GM13977 (cell line): ENCODE results near the gene AUH.

Experiments used
- DNase-seq: peaks from one replicate; pipeline ENCODE4 v3.0.0; 2012; ENCODE audit warnings: low spot score
- CTCF ChIP-seq: IDR thresholded peaks from 2 replicates; pipeline ENCODE4 v1.5.1; 2012; ENCODE audit warnings: mild to moderate bottlenecking, control low read depth; ENCODE audit not compliant: insufficient read depth; ENCODE audit errors: extremely low read depth, missing control alignments
- in situ Hi-C: fragments of 300-500 bp; cut with MboI; formaldehyde crosslinking; loops from one replicate; pipeline ENCODE4 v1.12.0; 2022; ENCODE audit warnings: low sequenced_read_pairs, low pct_unique_long_range_greater_than_20kb, mixed read lengths, inconsistent platforms; ENCODE audit not compliant: unreplicated experiment

The AUH gene

DNA sequence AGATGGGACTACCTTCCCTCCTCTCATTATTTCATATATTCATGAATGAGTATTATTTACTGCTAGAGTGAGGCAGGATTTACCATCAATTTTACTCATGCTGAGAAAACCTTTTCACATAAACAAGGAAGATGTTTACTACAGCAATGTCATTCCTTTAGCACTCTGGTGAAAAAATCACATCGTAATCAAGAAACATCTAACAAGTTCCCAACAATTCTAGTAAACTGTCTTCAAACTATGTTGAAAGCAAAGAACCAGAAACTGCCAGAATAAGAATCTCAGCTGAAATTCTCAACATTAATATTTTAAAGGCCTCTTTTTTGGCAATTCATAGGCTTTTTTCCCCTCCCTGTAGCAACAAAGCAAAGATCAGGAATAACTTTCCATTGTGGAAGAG lies 28.2 kb downstream of the AUH start:
- in situ Hi-C loops: no loop called here

GRCh38 chr9:91332546-91333231 lies 29.0 kb downstream of the AUH start:
- no peak for DNase-seq
- in situ Hi-C loops: no loop called here
- TF ChIP-seq CTCF: no peak

More for the DNA sequence above, 28.2 kb downstream of the AUH start:
- DNase-seq: no peak
- TF ChIP-seq CTCF: no peak

GRCh38 chr9:91331849-91332248 lies 29.9 kb downstream of the AUH start:
- in situ Hi-C loops: no loop called here
- TF ChIP-seq CTCF: no peak
- no peak for DNase-seq

DNA sequence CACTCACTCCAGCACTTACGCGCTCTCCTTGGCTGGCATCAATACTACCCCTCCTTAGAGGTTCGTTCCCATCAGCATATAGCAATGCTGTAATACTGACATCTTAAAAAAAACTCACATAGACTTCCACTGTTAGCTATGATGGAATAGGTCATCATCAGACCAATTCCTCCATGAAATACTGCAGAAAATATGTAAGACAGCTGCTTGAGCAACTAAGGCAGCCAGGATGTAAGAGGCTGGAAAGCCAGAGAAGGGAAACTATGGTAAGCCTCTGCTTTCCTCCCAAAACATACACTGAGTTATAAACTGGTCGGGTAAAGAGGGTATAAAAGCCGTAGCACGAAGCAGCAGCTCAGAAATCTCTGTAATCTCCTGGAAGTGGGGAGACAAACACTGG lies 33.5 kb downstream of the AUH start:
- no peak for DNase-seq
- in situ Hi-C loops: no loop called here
- TF ChIP-seq CTCF: no peak

DNA sequence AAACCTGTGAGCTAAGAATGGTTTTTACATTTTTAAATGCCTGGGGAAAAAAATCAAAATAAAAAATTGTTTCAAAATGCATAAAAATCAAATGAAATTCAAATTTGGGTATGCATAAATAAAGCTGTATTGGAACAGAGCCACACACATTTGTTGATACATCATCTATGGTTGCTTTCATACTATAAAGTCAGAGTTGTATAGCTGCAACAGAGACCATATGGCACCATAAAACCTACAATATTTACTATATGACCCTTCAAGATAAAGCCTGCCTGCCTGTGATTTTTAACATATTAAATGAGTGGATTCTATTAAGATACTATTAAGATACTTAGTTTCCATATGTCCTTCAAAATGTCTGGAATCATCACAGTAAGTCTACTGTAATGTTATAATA lies 40.0 kb downstream of the AUH start:
- no peak for TF ChIP-seq CTCF
- DNase-seq: no peak
- in situ Hi-C loops: no loop called here

DNA sequence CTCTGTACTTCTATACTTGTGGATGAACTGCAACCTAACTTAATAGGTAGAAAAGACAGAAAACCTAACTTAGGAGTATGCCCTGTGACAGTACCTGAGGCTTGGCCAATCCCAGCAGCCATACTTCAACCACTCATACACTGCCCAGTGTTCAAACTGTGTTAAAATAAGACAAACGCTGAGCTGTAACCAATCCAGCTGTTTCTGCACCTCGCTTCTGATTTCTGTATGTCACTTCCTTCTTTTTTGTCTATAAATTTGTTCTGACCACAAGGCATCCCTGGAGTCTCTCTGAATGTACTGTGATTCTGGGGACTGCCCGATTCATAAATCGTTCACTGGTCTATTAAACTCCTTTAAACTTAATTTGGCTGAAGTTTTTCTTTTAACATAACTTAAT lies 41.4 kb downstream of the AUH start:
- DNase-seq: no peak
- in situ Hi-C loops: no loop called here
- no peak for TF ChIP-seq CTCF
